Measurements from ENCODE around the gene UNC5CL. TPM values are rescaled to one million over a fixed set of nuclear protein-coding genes. Genes with fewer than 3 reads are reported as not detected.

UNC5CL gene
- total RNA-seq, 1 donor from 2014 or later: 0.51 TPM

DNA sequence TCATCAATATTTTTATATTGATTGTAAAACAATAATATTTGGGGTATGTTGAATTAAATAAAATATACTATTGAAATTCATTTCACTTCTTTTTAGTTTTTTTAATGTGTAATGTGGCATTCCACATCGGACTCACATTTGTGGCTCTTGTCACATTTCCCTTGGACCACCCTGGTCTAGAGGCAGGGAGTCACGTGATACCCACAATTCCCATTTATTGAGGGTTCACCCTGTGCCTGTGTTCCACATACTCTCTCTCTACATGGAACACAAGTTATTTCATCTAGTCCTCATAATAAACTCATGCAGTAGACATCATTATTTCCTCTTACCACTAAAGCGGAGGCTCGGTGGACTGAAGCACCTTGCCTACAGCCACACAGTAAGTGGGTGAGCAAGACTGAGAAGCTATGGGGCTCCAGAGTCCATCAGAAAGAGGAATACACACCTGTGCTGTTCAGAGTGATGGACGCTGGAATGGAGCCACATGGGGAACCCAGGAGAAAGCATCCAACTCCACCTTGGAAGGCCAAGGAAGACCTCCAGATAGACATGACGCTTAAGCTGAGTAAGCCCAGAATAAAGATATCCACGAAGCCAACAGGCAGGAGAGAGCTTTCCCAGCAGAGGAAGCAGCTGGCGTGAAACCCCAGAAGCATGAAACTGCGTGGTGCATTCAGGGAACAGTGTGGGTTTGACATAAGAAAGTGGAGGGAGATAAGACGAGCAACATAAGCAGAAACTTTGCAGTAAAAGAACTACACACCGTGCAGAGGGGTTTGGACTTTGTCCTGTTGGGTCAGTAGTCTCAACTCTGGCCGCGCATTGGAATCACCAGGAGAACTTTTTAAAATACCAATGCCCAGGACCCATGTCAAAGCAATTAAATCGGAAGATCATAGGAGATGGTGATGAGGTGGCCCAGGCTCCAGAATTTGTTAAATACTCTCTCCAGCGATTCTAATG is 49.5 kb downstream of the UNC5CL start:
- H3K27ac Mint-ChIP-seq (ENCODE audit: unreplicated experiment): no peak overlapping the region
- DNase-seq (ENCODE audit: extremely low spot score, unreplicated experiment): no peak
- peaks cover 51% of the 10 kb centered on the region for H3K27me3 Mint-ChIP-seq (ENCODE audit: unreplicated experiment)
- H3K9me3 Mint-ChIP-seq (ENCODE audit: unreplicated experiment): no peaks in the 10 kb centered on the region
- H3K4me3 Mint-ChIP-seq (ENCODE audit: unreplicated experiment): no peak overlapping the region
- no peaks in the 10 kb centered on the region for H3K36me3 Mint-ChIP-seq (ENCODE audit: unreplicated experiment)
- TF ChIP-seq, protein P1, sequence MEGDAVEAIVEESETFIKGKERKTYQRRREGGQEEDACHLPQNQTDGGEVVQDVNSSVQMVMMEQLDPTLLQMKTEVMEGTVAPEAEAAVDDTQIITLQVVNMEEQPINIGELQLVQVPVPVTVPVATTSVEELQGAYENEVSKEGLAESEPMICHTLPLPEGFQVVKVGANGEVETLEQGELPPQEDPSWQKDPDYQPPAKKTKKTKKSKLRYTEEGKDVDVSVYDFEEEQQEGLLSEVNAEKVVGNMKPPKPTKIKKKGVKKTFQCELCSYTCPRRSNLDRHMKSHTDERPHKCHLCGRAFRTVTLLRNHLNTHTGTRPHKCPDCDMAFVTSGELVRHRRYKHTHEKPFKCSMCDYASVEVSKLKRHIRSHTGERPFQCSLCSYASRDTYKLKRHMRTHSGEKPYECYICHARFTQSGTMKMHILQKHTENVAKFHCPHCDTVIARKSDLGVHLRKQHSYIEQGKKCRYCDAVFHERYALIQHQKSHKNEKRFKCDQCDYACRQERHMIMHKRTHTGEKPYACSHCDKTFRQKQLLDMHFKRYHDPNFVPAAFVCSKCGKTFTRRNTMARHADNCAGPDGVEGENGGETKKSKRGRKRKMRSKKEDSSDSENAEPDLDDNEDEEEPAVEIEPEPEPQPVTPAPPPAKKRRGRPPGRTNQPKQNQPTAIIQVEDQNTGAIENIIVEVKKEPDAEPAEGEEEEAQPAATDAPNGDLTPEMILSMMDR (IDR thresholded peaks at IDR 0.05): no peak
- H3K4me1 Mint-ChIP-seq (ENCODE audit: unreplicated experiment): peaks cover 1% of the 10 kb centered on the region

DNA sequence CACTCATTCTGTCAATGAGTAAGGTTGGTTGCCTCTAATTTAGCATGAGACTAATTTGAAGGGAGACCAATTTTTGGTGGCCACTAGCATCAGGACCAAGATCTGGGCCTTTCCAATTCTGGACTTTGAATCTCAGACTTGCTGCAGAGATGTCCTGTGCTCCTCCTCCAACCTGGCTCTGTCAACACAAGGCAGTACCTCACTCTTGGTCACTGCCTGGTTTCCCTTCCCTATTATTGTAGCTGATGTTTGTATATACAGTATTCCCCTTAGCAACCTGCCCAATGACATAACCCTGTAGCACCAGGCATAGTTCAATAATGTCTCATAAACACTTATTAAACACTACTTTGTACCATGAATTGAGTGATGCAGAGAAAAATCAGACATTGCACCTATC is 50.4 kb downstream of the UNC5CL start:
- Mint-ChIP-seq H3K4me1 (ENCODE audit: unreplicated experiment) (peaks cover 1% of the 10 kb centered on the region), H3K27ac (ENCODE audit: unreplicated experiment) (no peak overlapping the region), H3K9me3 (ENCODE audit: unreplicated experiment) (no peaks in the 10 kb centered on the region), H3K27me3 (ENCODE audit: unreplicated experiment) (peaks cover 53% of the 10 kb centered on the region), H3K36me3 (ENCODE audit: unreplicated experiment) (no peaks in the 10 kb centered on the region), H3K4me3 (ENCODE audit: unreplicated experiment) (no peak overlapping the region)
- no peak for DNase-seq (ENCODE audit: extremely low spot score, unreplicated experiment)
- TF ChIP-seq, protein P1 (IDR thresholded peaks at IDR 0.05): no peak

DNA sequence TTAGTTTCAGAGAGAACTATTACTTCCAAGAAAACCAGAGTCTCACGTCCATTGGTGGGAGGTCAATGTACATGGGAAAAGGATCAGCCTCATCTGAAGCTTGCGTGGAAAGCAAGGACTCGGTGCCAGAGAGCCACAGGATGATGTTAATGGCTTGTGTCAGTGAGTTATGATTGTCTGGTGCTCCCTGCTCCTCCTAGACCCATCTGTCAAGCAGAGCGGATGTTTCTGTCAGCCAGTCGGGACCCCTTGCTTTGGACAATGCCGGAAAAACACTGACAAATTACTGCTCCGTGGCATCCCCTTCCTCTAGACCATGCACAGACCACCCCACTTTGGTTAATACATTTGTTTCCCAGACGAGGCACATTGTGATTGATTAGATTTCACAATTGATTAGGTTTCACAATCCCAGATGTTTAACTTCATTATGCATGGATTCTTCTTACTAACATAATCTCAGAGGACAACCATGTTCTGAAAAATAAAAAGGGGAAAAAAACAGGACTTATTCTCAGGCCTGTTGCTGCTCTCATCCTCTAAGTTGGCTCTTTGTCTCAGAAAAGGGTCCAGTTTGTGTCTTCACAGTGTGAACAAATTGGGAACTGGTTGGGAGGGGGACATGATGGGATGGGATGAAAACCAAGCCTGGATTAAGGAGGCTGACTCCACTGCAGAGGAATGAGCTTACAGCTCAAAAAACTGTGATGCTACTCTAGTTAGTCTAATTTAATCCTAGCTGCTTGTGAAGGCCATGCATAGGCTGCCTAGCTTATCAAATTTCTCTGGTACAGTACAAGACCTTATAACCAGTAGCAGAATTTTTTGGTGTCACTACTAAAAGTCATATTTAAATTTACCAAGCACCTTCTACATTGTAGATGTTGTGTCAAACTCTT is 51.9 kb downstream of the UNC5CL start:
- Mint-ChIP-seq H3K27me3 (ENCODE audit: unreplicated experiment) (peaks cover 54% of the 10 kb centered on the region), H3K4me1 (ENCODE audit: unreplicated experiment) (no peaks in the 10 kb centered on the region), H3K36me3 (ENCODE audit: unreplicated experiment) (no peaks in the 10 kb centered on the region), H3K27ac (ENCODE audit: unreplicated experiment) (no peak overlapping the region), H3K9me3 (ENCODE audit: unreplicated experiment) (no peaks in the 10 kb centered on the region), H3K4me3 (ENCODE audit: unreplicated experiment) (no peak overlapping the region)
- no peak for DNase-seq (ENCODE audit: extremely low spot score, unreplicated experiment)
- TF ChIP-seq, protein P1 (IDR thresholded peaks at IDR 0.05): no peak

DNA sequence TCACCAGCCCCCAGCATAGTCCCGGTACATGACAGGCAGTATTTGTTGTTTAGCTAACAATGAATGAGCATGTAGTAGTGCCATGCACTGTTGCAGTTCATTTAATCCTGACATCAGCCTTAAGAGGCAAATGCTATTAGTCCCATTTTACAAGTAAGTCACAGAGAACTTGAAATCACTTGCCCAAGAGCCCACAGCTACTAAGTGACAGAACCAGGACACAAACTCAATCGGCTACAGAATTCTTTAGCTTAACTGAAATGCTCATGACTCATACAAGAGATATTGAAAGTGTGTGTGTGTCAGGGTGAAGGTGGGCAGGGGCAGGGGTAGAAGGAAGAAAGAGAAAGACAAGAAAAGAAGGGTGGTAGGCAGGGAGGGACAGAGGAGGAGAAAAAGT is 52.7 kb downstream of the UNC5CL start:
- Mint-ChIP-seq H3K27me3 (ENCODE audit: unreplicated experiment) (peaks cover 48% of the 10 kb centered on the region), H3K9me3 (ENCODE audit: unreplicated experiment) (no peaks in the 10 kb centered on the region), H3K4me1 (ENCODE audit: unreplicated experiment) (no peaks in the 10 kb centered on the region), H3K27ac (ENCODE audit: unreplicated experiment) (no peak overlapping the region), H3K4me3 (ENCODE audit: unreplicated experiment) (no peak overlapping the region), H3K36me3 (ENCODE audit: unreplicated experiment) (no peaks in the 10 kb centered on the region)
- DNase-seq (ENCODE audit: extremely low spot score, unreplicated experiment): no peak
- TF ChIP-seq, protein P1 (IDR thresholded peaks at IDR 0.05): no peak

Data from osteocyte (in vitro differentiated cells).